HepG2 (cell line): ENCODE data around the gene UBE2R2.
"Not testable (repeated sequence)": the region's sequence is repeated elsewhere in the genome, so short reads cannot be mapped to it uniquely, and the experiment has no call there.

Experiments
- GLMP ChIP-seq: sonication (generic); formaldehyde crosslinking; IDR thresholded peaks from 2 replicates; pipeline ENCODE4 v1.9.0; 2021; ENCODE audit warnings: missing genetic modification reagents, mild to moderate bottlenecking, borderline replicate concordance
- KDM1A ChIP-seq: IDR thresholded peaks from 2 replicates; pipeline ENCODE4 v1.6.1; 2016; ENCODE audit warnings: missing compliant biosample characterization
- MEIS1 ChIP-seq: sonication (generic); formaldehyde crosslinking; IDR thresholded peaks from 2 replicates; pipeline ENCODE4 v1.9.0; 2021; ENCODE audit warnings: mild to moderate bottlenecking, missing genetic modification reagents, moderate library complexity, borderline replicate concordance
- NFIC ChIP-seq: IDR thresholded peaks from 2 replicates; pipeline ENCODE4 v1.6.1; 2012; ENCODE audit warnings: mild to moderate bottlenecking, low read length, inconsistent platforms
- YY1 ChIP-seq: IDR thresholded peaks from 2 replicates; pipeline ENCODE4 v1.6.1; 2011; ENCODE audit warnings: low read length, low read depth, moderate library complexity, mild to moderate bottlenecking; ENCODE audit not compliant: insufficient read depth, insufficient replicate concordance
- ZBTB10 ChIP-seq: sonication (generic); formaldehyde crosslinking; IDR thresholded peaks from 2 replicates; pipeline ENCODE4 v1.4.0; 2020; ENCODE audit warnings: missing genetic modification reagents, borderline replicate concordance
- ZBTB25 ChIP-seq: IDR thresholded peaks from 2 replicates; pipeline ENCODE4 v1.6.1; 2018; ENCODE audit warnings: missing genetic modification reagents
- ZNF17 ChIP-seq: sonication (generic); formaldehyde crosslinking; IDR thresholded peaks from 2 replicates; pipeline ENCODE4 v1.5.0; 2020; ENCODE audit warnings: mild to moderate bottlenecking, missing genetic modification reagents
- ZNF205 ChIP-seq: IDR thresholded peaks from 2 replicates; pipeline ENCODE4 v1.6.1; 2018; ENCODE audit warnings: missing biosample characterization, missing genetic modification reagents
- ZNF792 ChIP-seq: IDR thresholded peaks from 2 replicates; pipeline ENCODE4 v1.6.1; 2016
- TF ChIP-seq, protein P1 (sequence below), 2 experiments: IDR thresholded peaks; 2 replicates each; pipeline ENCODE4 v1.6.1; 2011 to 2012; ENCODE audit warnings: low read length in 2 of 2, borderline replicate concordance in 1 of 2, low read depth in 1 of 2, mild to moderate bottlenecking in 1 of 2, moderate library complexity in 1 of 2

DNA sequence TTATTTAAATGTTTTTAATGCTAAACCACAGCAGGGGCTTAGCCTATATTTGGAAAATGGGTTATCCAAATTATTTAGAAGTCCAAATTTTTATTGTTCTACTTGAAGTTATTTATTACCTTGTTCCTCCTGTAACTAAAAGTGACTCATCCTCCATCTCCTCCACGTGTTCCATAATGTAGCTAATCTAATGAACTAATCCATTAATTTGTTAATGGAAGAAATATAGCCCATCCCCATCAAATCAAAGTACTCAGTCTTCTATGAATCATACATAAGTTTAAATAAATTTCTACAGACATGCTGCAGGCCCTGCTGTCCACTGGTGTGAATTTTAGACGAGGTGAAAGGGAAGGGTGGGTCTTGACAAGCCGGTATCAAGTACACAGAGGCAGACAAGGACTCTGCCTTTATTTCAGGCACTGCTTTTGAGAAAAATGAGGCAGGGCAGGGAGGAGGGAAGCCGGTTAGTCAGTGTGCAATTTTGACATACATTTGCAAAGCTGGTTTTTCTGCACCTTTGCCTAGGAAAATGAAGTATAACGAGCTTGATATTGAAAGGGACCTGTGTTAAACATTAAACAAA, 42.8 kb upstream of the UBE2R2 start:
- not testable (repeated sequence) for TF ChIP-seq KDM1A (CRISPR knock-in tag); ZNF205 (CRISPR knock-in tag); YY1; NFIC; ZBTB25 (CRISPR knock-in tag); ZBTB10 (CRISPR knock-in tag); ZNF792; MEIS1 (CRISPR knock-in tag); GLMP (CRISPR knock-in tag); ZNF17 (CRISPR knock-in tag)
- TF ChIP-seq, protein P1, sequence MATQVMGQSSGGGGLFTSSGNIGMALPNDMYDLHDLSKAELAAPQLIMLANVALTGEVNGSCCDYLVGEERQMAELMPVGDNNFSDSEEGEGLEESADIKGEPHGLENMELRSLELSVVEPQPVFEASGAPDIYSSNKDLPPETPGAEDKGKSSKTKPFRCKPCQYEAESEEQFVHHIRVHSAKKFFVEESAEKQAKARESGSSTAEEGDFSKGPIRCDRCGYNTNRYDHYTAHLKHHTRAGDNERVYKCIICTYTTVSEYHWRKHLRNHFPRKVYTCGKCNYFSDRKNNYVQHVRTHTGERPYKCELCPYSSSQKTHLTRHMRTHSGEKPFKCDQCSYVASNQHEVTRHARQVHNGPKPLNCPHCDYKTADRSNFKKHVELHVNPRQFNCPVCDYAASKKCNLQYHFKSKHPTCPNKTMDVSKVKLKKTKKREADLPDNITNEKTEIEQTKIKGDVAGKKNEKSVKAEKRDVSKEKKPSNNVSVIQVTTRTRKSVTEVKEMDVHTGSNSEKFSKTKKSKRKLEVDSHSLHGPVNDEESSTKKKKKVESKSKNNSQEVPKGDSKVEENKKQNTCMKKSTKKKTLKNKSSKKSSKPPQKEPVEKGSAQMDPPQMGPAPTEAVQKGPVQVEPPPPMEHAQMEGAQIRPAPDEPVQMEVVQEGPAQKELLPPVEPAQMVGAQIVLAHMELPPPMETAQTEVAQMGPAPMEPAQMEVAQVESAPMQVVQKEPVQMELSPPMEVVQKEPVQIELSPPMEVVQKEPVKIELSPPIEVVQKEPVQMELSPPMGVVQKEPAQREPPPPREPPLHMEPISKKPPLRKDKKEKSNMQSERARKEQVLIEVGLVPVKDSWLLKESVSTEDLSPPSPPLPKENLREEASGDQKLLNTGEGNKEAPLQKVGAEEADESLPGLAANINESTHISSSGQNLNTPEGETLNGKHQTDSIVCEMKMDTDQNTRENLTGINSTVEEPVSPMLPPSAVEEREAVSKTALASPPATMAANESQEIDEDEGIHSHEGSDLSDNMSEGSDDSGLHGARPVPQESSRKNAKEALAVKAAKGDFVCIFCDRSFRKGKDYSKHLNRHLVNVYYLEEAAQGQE (IDR thresholded peaks at IDR 0.05; ENCODE audit: borderline replicate concordance in 1 of 2, low read depth in 1 of 2, low read length in 2 of 2) = not testable (repeated sequence)
